GM18511 (cell line): ENCODE results near the gene FALEC.

Source experiments
- ATAC-seq: cut with Tn5 transposase; IDR thresholded peaks from one replicate; pipeline ENCODE4 v1.9.1; 2021; ENCODE audit warnings: mild to moderate bottlenecking, moderate library complexity; ENCODE audit not compliant: unreplicated experiment

Gene FALEC

DNA sequence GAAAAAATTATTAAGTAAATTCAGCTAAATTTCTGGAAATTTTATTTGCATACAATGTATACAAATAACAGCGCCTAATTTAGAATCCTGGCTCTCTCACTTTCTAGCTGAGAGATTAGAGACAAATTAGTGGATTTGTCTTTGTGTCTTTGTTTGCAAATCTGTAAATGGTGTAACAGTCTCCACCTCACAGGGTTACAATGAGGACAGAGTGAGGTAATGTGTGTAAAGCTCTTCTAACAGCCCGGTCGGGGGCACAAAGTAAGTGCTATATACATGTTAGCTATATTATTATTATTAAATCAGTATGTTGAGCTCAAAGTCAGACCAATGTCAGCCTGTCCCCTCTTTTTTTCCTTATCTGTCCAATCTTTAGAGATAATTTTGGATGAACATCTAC is 28.7 kb downstream of the FALEC start:
- ATAC-seq: no peak

DNA sequence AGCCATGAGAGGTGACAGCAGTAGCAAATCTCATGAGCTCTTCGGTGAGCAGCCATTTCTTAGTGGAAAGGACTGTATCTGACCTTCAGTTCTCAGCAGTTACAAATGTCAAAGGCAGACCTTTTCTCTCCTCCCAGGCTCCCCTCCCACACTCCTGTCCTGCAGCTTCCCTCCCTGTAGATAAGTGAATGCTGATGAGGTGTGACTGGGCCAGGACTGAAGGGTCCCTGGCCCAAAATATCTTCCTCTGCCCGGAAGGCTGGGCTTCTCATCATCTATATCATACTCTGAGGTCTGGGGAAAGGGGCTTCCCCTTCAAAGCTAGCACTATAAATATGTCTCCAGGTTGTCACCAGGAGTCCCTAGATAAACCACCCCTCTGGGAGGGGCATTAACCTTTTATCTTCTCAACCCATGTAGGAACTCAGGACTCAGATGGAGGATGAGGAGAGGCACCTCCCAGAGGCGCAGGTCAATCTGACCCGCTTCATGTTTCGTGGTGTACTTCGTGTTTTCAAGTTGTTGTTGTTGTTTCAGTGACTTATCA is 30.0 kb downstream of the FALEC start:
- no peak for ATAC-seq

DNA sequence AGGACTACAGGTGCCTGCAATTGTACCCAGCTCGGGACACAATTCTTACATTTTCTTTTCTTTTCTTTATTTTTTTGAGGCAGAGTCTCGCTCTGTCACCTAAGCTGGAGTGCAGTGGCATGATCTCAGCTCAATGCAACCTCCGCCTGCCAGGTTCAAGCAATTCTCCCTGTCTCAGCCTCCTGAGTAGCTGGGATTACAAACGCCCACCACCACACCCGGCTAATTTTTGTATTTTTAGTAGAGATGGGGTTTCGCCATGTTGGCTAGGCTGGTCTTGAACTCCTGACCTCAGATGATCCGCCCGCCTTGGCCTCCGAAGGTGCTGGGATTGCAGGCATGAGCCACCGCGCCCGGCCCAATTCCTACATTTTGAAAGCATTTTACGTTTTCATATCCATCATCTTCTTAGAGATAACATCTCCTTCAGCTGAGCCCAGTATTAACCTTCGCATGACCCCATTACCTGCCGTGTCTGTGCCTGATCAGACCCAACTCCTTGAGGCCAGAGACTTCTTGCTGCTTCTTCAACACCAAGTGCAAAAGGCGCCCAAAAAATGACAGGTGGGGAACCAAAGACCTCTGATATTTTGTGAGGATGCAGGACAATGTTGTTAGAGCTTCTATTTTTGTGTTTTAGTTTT is 30.9 kb downstream of the FALEC start:
- no peak for ATAC-seq

GRCh38 chr1:150548324-150548631 is 32.7 kb downstream of the FALEC start:
- no peak for ATAC-seq

GRCh38 chr1:150548632-150549495 is 33.3 kb downstream of the FALEC start, which contains the start of gene ADAMTSL4:
Gene ADAMTSL4 (plus strand): TSS chr1:150549408. CDS start chr1:150552289, 2,881 bp downstream.
- ATAC-seq: peak; percentile 52

DNA sequence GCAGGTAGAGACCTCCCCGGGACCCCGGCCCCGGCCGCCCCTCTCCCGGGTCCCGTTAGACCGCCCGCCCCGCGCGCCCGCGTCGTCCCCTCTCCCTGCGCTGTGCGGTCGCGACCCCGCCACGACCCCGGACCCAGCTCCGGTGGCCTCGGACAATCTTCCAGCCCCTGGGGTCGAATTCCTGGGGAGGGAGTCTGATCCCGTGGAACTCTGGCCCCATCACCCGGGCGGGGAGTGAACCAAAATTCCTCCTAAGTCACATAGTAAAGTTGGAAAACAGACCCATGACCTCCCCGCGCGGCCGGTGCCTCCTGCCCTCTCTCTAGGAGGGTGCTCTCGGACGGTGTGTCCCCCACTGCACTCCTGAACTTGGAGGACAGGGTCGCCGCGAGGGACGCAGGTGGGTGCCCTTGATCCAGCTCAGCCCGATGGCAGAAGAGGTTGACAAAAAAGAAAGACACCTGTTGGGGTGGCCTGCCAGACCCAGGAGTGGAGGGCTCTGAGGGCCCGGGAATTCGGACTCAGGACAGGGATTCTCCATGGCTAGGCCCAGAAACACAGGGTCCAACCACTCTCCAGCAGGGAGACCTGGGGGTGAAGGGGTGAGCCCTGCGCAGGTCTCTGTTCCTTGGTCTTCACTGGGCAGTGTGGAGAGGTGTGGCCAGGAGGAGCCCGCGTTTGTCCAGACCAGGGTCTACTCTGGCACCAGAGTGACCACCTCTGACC is 34.1 kb downstream of the FALEC start:
- ATAC-seq: no peak

GRCh38 chr1:150550222-150551050 is 34.9 kb downstream of the FALEC start:
- ATAC-seq: no peak

DNA sequence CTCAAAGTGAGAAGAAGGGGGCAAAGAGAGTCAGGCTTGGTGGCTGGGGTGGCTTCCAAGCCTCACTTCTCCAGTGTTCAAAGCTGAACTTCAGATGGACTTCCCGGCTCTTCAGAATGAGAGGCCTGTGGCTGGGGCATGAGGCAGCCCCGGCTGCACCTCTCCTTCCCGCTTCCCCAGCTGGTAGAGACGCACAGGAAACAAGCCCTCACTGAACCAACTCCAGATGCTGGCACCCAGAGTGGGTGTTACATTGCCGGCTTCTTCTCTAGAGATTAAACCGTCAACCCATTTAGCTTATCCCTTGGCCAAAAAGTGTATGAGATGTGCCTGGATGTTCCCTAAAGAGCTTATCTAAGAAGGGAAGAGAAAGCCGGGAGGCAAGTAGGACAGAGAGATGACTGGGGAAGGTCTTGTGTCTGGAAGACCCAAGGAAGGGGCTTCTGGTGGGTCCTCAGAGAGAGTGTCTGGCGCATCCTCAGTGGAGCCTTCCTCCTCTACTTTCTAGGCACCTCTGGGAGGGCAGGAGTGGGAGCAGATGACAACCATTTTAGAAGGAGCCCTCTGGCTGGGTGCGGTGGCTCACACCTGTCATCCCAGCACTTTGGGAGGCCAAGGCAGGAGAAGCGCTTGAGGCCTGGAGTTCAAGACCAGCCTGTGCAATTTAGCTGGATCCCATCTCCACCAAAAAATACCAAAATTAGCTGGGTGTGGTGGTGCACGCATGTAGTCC is 35.7 kb downstream of the FALEC start:
- ATAC-seq: no peak

- no peak for ATAC-seq
Measured at GRCh38 chr1:150551784-150552127, 36.2 kb downstream of the FALEC start.

DNA sequence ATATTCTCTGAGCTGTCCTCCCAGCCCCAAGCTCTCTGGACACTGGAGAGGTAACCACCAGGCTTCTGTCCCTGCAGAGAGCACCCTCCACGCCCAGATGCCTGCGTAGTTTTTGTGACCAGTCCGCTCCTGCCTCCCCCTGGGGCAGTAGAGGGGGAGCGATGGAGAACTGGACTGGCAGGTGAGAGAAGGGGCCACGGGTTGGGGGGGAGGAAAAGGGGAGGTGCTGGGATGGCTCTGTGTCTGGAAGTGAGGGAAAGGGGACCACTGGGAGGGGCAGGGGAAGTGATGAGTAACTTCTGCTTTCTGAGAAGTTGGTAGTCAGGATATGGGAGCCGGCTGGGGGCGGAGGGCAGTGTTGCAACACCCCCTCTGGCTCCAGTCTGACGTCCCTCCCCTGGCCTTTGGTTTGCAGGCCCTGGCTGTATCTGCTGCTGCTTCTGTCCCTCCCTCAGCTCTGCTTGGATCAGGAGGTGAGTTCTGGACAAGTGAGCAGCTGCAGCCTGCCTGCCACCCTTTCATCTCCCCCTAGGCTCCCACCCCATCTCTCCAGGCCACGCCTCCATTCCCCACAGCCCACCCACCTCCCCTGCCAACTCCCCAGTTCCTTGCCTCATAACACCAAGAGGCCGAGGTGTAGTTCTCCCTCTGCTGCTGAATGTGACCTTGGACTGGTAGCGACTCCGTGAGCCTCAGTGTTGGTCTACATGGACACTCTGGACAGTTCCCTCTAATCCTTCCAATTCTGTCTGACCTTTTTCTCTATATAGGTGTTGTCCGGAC is 36.8 kb downstream of the FALEC start:
- ATAC-seq: no peak

DNA sequence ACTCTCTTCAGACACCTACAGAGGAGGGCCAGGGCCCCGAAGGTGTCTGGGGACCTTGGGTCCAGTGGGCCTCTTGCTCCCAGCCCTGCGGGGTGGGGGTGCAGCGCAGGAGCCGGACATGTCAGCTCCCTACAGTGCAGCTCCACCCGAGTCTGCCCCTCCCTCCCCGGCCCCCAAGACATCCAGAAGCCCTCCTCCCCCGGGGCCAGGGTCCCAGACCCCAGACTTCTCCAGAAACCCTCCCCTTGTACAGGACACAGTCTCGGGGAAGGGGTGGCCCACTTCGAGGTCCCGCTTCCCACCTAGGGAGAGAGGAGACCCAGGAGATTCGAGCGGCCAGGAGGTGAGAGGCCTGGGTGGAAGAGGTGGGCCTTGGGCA is 37.3 kb downstream of the FALEC start:
- no peak for ATAC-seq

- no peak for ATAC-seq
Measured at GRCh38 chr1:150553392-150554085, 38.0 kb downstream of the FALEC start.

DNA sequence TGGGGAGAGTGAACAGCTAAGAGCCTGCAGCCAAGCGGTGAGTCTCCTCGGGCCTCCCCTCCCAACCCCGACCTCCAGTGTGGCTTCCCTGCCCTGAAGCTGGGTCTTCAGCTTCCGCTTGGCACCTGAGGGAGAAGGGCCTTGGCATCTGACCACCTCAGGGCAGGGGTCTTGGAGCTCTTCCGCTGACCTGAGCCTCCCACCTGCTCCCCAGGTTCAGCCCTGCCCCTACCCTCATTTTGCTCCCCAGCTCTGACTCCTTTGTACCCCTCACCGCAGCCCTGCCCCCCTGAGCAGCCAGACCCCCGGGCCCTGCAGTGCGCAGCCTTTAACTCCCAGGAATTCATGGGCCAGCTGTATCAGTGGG is 38.5 kb downstream of the FALEC start:
- no peak for ATAC-seq

DNA sequence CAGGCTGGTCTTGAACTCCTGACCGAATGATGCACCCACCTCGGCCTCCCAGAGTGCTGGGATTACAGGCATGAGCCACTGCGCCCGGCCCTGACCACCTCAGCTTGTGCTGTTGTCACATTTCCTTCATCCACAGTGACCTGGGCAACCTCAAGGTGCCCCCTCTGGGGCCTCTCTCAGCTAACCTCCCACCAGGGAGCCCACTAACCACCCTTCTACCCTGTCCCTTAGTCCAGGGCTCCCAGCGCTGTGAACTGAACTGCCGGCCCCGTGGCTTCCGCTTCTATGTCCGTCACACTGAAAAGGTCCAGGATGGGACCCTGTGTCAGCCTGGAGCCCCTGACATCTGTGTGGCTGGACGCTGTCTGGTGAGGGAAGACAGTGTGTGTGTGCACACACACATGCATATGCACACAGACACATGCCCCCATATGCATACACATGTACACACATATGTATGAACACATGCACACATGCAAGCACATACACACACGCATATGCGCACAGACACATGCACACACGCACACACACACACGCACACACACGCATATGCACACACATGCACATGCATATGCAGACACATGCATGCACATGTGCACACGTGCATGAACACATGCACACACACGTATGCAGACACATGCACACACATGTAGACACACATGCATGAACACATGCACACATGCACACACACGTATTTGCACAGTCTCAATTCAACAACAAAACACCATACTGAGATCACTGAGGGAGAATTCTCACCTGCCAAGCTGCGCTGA is 39.8 kb downstream of the FALEC start:
- no peak for ATAC-seq

DNA sequence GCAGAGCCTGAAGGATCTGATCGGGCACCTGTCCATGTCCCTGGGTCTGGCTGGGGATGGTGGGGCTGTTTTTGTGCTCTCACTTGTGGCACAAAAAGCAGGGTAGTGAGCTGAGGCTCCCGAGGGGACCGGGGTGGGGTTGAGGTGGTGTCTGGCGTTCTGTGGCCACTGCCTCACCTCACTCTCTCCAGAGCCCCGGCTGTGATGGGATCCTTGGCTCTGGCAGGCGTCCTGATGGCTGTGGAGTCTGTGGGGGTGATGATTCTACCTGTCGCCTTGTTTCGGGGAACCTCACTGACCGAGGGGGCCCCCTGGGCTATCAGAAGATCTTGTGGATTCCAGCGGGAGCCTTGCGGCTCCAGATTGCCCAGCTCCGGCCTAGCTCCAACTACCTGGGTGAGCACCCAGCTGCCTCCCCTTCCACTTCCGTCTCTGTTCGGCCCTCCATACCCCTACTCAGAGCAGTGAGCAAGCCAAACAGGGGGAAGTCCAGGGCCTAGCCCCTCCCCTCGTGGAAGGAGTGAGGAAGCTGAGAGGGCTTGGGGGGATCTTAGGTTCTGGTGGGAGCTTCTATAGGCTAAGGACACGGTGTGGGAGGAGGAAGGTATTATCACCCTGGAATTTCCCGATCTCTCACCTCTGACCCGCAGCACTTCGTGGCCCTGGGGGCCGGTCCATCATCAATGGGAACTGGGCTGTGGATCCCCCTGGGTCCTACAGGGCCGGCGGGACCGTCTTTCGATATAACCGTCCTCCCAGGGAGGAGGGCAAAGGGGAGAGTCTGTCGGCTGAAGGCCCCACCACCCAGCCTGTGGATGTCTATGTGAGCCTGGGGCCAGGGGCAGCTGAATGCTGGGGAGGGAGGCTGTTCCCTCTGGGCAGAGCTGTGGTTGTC is 40.7 kb downstream of the FALEC start:
- ATAC-seq: no peak

DNA sequence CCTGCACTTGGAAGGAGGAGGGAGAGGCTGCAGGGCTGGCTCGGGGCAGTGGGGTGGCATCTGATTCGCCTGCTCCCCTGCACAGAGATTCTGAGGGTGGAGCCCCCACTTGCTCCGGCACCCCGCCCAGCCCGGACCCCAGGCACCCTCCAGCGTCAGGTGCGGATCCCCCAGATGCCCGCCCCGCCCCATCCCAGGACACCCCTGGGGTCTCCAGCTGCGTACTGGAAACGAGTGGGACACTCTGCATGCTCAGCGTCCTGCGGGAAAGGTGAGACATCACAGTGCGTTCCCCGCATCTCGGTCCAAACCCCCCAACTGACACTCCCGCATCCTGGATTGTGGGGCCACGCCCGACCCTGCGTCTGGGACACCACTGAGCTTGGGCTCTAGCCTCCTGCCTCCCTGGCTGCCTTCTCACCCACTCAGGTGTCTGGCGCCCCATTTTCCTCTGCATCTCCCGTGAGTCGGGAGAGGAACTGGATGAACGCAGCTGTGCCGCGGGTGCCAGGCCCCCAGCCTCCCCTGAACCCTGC is 41.6 kb downstream of the FALEC start:
- no peak for ATAC-seq

DNA sequence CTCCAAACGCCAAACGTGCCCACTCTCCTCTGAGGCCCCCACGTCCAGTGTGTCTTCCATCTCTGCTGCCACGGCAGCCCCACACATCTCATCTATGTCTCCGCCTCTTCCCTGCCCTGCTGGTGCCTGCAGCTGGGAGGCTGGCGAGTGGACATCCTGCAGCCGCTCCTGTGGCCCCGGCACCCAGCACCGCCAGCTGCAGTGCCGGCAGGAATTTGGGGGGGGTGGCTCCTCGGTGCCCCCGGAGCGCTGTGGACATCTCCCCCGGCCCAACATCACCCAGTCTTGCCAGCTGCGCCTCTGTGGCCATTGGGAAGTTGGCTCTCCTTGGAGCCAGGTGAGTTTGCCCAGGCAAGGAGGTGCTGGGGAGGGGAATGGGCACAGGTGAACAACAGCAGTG is 42.3 kb downstream of the FALEC start:
- no peak for ATAC-seq
